ENCODE data around the gene NPTX1. TPM values are rescaled to one million over a fixed set of nuclear protein-coding genes. Genes with fewer than 3 reads are reported as not detected.

NPTX1 gene
- total RNA-seq, 1 donor from 2014 or later = 23.4 TPM

DNA sequence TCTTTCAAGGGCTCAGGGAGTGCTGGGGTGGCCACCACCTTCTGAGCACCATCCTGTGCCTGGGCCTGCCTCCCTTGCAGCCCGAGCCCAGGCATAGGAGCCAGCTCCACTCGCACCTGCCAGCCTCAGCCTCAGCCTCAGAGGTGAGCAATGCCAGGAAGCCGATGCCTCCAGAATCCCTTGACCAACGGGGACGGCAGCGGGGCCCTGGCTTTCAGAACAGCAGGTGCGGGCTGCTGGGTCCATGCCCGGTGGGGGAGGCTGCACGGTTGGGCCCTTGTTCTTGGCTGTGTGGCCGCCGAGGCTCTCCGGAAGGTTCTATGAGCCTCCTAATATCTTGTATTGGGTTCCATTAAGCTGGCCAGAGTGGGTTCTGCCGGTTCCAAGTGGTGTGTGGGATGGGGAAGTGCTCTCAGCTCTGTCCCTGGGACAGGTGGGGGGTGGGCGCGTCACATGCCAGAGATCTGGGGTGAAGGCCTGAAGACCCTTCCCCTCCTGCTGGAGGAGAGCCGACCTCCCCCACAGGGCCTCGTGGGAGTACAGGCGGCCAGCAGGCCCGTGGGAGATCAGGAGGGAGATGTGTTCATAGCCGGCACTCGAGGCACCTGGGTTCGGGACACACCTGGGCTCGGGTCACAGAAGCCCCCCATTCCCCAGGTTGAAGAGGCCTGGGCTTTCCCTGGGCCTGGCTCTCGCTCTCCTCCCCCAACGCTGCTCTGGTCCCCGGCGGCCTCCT is 27.0 kb downstream of the NPTX1 start:
- no peak for DNase-seq (ENCODE audit: low spot score)
- Mint-ChIP-seq H3K4me3 (no peak overlapping the region), H3K9me3 (no peaks in the 10 kb centered on the region), H3K4me1 (ENCODE audit: low read depth) (peaks cover 13% of the 10 kb centered on the region), H3K36me3 (ENCODE audit: low read depth) (no peaks in the 10 kb centered on the region), H3K27me3 (ENCODE audit: insufficient read depth) (no peaks in the 10 kb centered on the region), H3K27ac (no peak overlapping the region)
- intact Hi-C loops (cut with micrococcal nuclease) = no loop called here

DNA sequence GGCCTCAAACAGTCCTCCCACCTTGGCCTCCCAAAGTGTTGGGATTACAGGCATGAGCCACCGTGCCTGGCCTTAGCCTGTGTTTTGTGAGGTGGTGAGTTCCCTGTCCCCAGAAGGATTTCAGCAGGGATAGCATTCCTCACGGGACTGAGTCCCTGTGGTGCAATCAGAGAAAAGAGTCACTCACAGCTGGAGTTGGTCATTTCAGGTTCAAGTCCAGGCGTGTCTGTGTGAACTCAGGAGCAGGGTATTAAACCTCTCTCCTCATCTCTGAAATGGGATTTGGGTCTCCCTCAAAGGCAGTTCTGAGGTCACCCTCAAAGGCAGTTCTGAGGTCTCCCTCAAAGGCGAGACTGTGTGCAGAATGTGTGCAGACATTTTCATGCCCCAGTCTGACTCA is 28.6 kb downstream of the NPTX1 start:
- no peak overlapping the region for H3K4me3 Mint-ChIP-seq
- H3K9me3 Mint-ChIP-seq = no peaks in the 10 kb centered on the region
- DNase-seq (ENCODE audit: low spot score) = no peak
- no peak overlapping the region for H3K27ac Mint-ChIP-seq
- no peaks in the 10 kb centered on the region for H3K4me1 Mint-ChIP-seq (ENCODE audit: low read depth)
- intact Hi-C loops (cut with micrococcal nuclease) = no loop called here
- H3K27me3 Mint-ChIP-seq (ENCODE audit: insufficient read depth) = peaks cover 2% of the 10 kb centered on the region
- H3K36me3 Mint-ChIP-seq (ENCODE audit: low read depth) = no peaks in the 10 kb centered on the region

DNA sequence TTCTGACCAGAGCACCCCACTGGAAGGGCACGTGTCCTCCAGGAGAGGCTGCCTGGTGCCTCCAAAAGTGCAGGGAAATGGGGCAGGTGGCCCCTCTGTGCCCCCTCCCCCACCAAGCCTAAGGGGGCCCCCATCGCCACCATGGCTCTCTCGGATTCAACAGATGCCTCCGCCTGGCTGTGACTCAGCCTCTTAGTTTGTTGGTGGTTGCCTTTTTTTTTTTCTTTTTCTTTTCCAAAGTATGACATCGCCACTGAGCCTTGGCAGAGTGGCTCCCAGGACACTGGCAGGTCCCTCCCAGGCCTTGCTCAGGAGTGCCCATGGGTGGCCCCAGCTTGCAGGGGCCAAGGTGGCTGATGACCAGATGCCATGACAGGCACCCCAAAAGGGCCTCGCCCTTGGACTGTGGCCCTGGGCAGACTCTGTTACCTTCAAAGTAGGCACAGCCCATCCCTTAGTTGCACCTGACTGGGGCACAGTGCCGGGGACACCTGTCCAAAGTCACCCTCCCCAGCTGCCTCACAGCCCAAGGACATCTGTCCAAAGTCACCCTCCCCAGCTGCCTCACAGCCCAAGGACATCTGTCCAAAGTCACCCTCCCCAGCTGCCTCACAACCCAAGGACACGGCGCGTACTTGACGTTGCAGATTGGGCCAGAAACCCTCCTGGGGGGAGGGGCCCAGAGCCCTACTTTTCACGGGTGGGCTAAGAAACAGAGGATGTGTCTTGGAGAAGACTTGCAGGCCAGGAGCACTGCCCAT is 29.6 kb downstream of the NPTX1 start:
- intact Hi-C loops (cut with micrococcal nuclease) = no loop called here

DNA sequence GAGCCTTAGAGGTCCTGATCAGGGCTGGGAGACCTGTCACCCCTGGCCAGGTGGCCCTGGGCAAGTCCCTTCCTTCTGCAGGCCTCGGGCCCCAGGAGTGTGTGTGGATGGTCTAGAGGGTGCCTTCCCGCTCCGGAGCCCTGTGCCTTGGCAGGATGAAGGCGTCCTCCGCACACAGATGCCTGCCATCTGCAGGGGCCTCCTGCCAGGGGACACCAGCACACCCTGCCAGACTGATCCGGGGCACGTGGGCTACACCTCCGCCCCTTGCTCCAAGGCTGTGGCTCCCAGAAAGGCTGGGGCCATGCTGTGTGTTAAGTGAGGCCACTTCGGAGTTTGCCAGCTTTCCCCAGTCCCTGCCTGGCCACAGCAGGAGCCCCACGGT is 30.7 kb downstream of the NPTX1 start:
- Mint-ChIP-seq H3K9me3 (no peaks in the 10 kb centered on the region), H3K4me3 (no peak overlapping the region), H3K27me3 (ENCODE audit: insufficient read depth) (peaks cover 4% of the 10 kb centered on the region), H3K36me3 (ENCODE audit: low read depth) (no peaks in the 10 kb centered on the region), H3K4me1 (ENCODE audit: low read depth) (no peaks in the 10 kb centered on the region), H3K27ac (no peak overlapping the region)
- intact Hi-C loops (cut with micrococcal nuclease) = no loop called here
- DNase-seq (ENCODE audit: low spot score) = no peak

More for the DNA sequence above, 29.6 kb downstream of the NPTX1 start:
- no peaks in the 10 kb centered on the region for H3K4me1 Mint-ChIP-seq (ENCODE audit: low read depth)
- no peaks in the 10 kb centered on the region for H3K36me3 Mint-ChIP-seq (ENCODE audit: low read depth)
- H3K27ac Mint-ChIP-seq = no peak overlapping the region
- no peak for DNase-seq (ENCODE audit: low spot score)
- peaks cover 4% of the 10 kb centered on the region for H3K27me3 Mint-ChIP-seq (ENCODE audit: insufficient read depth)
- H3K4me3 Mint-ChIP-seq = no peak overlapping the region
- no peaks in the 10 kb centered on the region for H3K9me3 Mint-ChIP-seq

- Mint-ChIP-seq H3K4me1 (ENCODE audit: low read depth) (no peaks in the 10 kb centered on the region), H3K4me3 (no peak overlapping the region), H3K27me3 (ENCODE audit: insufficient read depth) (peaks cover 4% of the 10 kb centered on the region), H3K27ac (no peak overlapping the region), H3K36me3 (ENCODE audit: low read depth) (no peaks in the 10 kb centered on the region), H3K9me3 (no peaks in the 10 kb centered on the region)
- DNase-seq (ENCODE audit: low spot score) = no peak
- intact Hi-C loops (cut with micrococcal nuclease) = no loop called here
Measured at GRCh38 chr17:80445007-80445725, 31.2 kb downstream of the NPTX1 start.

DNA sequence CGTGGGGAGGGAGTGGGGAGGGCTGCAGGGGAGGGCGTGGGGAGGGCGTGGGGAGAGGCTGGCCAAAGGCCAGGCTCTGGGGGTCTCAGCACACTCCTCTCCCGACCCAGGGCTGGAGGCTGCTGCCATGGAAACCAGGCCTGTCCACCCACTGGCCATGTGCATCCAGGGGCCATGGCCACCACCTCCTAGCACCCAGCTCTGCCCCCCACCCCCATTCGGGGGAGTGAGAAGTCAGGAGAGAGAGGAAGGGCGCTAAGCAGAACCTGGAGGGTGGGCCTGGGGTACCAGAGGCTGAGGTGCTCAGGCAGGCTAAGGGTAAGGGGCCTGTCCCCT is 31.8 kb downstream of the NPTX1 start:
- Mint-ChIP-seq H3K9me3 (no peaks in the 10 kb centered on the region), H3K27me3 (ENCODE audit: insufficient read depth) (peaks cover 4% of the 10 kb centered on the region), H3K4me1 (ENCODE audit: low read depth) (no peaks in the 10 kb centered on the region), H3K27ac (no peak overlapping the region), H3K4me3 (no peak overlapping the region), H3K36me3 (ENCODE audit: low read depth) (no peaks in the 10 kb centered on the region)
- DNase-seq (ENCODE audit: low spot score) = no peak
- intact Hi-C loops (cut with micrococcal nuclease) = no loop called here

GRCh38 chr17:80443916-80444643 is 32.3 kb downstream of the NPTX1 start:
- no peak overlapping the region for H3K27ac Mint-ChIP-seq
- no peak for DNase-seq (ENCODE audit: low spot score)
- H3K36me3 Mint-ChIP-seq (ENCODE audit: low read depth) = no peaks in the 10 kb centered on the region
- H3K9me3 Mint-ChIP-seq = no peaks in the 10 kb centered on the region
- H3K27me3 Mint-ChIP-seq (ENCODE audit: insufficient read depth) = peaks cover 4% of the 10 kb centered on the region
- intact Hi-C loops (cut with micrococcal nuclease) = no loop called here
- no peaks in the 10 kb centered on the region for H3K4me1 Mint-ChIP-seq (ENCODE audit: low read depth)
- H3K4me3 Mint-ChIP-seq = no peak overlapping the region

DNA sequence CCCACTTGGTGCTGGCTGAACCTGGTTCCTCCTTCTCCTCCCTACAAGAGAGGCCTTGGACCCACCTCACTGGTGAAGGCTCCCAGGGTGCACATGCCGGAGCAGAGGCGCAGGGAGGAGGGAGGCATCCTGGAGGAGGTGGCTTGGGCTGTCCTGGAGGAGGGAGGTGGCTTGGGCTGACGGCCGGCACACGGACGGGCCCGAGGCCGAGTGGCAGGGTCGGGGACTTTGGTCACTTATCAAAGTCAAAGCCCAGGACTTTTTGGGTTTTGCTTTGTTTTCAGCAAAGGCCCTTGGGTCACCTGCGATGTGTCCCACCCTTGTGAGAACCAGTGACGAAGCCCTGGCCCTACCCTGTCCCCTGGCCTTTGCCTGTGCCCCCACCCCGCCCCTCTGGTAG is 32.9 kb downstream of the NPTX1 start:
- Mint-ChIP-seq H3K36me3 (ENCODE audit: low read depth) (no peaks in the 10 kb centered on the region), H3K27me3 (ENCODE audit: insufficient read depth) (peaks cover 4% of the 10 kb centered on the region), H3K4me1 (ENCODE audit: low read depth) (no peaks in the 10 kb centered on the region), H3K27ac (no peak overlapping the region), H3K4me3 (no peak overlapping the region), H3K9me3 (no peaks in the 10 kb centered on the region)
- DNase-seq (ENCODE audit: low spot score) = no peak
- intact Hi-C loops (cut with micrococcal nuclease) = no loop called here

DNA sequence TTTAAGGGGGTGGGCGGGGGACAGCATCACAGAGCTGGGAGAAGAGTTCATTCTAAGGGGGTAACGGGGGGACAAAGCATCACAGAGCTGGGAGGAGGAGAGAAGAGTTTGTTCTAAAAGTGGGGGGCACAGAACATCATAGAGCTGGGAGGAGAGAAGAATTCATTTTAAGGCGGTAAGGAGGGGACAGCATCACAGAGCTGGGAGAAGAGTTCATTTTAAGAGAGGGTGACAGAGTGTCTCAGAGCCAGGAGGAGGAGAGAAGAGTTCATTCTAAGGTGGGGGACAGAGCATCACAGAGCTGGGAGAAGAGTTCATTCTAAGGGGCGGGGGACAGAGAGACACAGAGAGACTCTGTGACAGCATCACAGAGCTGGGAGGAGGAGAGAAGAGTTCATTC is 33.6 kb downstream of the NPTX1 start:
- H3K27ac Mint-ChIP-seq = no peak overlapping the region
- no peaks in the 10 kb centered on the region for H3K36me3 Mint-ChIP-seq (ENCODE audit: low read depth)
- H3K4me3 Mint-ChIP-seq = no peak overlapping the region
- peaks cover 4% of the 10 kb centered on the region for H3K27me3 Mint-ChIP-seq (ENCODE audit: insufficient read depth)
- H3K9me3 Mint-ChIP-seq = no peaks in the 10 kb centered on the region
- intact Hi-C loops (cut with micrococcal nuclease) = no loop called here
- no peaks in the 10 kb centered on the region for H3K4me1 Mint-ChIP-seq (ENCODE audit: low read depth)
- no peak for DNase-seq (ENCODE audit: low spot score)

GRCh38 chr17:80442323-80442659 is 34.1 kb downstream of the NPTX1 start:
- H3K36me3 Mint-ChIP-seq (ENCODE audit: low read depth) = no peaks in the 10 kb centered on the region
- intact Hi-C loops (cut with micrococcal nuclease) = no loop called here
- no peak for DNase-seq (ENCODE audit: low spot score)
- H3K4me3 Mint-ChIP-seq = no peak overlapping the region
- H3K27me3 Mint-ChIP-seq (ENCODE audit: insufficient read depth) = peaks cover 4% of the 10 kb centered on the region
- no peaks in the 10 kb centered on the region for H3K4me1 Mint-ChIP-seq (ENCODE audit: low read depth)
- H3K27ac Mint-ChIP-seq = no peak overlapping the region
- no peaks in the 10 kb centered on the region for H3K9me3 Mint-ChIP-seq

- intact Hi-C loops (cut with micrococcal nuclease) = no loop called here
- peaks cover 4% of the 10 kb centered on the region for H3K27me3 Mint-ChIP-seq (ENCODE audit: insufficient read depth)
- DNase-seq (ENCODE audit: low spot score) = no peak
- no peak overlapping the region for H3K27ac Mint-ChIP-seq
- no peaks in the 10 kb centered on the region for H3K9me3 Mint-ChIP-seq
- no peak overlapping the region for H3K4me3 Mint-ChIP-seq
- no peaks in the 10 kb centered on the region for H3K36me3 Mint-ChIP-seq (ENCODE audit: low read depth)
- no peaks in the 10 kb centered on the region for H3K4me1 Mint-ChIP-seq (ENCODE audit: low read depth)
Measured at GRCh38 chr17:80441598-80442322, 34.6 kb downstream of the NPTX1 start.

DNA sequence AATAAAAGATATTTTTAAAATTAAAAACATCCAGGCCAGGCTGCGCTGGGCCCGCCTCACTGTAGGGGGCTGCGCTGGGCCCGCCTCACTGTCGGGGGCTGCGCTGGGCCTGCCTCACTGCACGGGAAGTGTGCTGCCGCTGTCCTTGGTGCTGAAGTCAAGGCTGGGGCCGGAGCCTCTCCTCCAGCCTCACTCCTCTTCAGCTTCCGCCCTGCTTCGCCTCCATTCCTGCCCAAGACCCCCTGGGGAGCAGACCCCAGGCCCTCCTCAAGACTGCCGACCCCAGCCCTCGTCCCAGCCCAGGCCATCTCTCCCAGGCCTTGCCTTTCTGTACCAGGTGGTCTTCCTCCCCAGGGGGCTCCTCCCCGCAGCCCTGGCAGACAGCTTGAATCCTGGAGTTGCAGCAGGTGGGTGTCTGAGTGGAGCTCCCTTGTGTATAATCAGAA is 35.3 kb downstream of the NPTX1 start:
- peaks cover 4% of the 10 kb centered on the region for H3K27me3 Mint-ChIP-seq (ENCODE audit: insufficient read depth)
- DNase-seq (ENCODE audit: low spot score) = peak; percentile 36
- intact Hi-C loops (cut with micrococcal nuclease) = no loop called here
- H3K36me3 Mint-ChIP-seq (ENCODE audit: low read depth) = no peaks in the 10 kb centered on the region
- H3K4me1 Mint-ChIP-seq (ENCODE audit: low read depth) = no peaks in the 10 kb centered on the region
- H3K9me3 Mint-ChIP-seq = no peaks in the 10 kb centered on the region
- no peak overlapping the region for H3K27ac Mint-ChIP-seq
- H3K4me3 Mint-ChIP-seq = no peak overlapping the region

Measured in activated T-helper 1 cell treated with anti-CD3 and anti-CD28 coated beads, Interleukin-12 subunit alpha, Interleukin-12 subunit beta, Interleukin-2, Interleukin-4 antibody, amounts not matched to agents 30 ng/mL and 10 ng/mL and 1 ng/mL, durations not matched to agents 14 hours and 24 hours and 36 hours (primary cell).